ENCODE data around the gene CIT. TPM values are rescaled to one million over a fixed set of nuclear protein-coding genes. Genes with fewer than 3 reads are reported as not detected.

Gene CIT
- total and polyA plus RNA-seq, 2 donors (not counting 1 experiment from before 2014, with no cell fraction given), result 6.8 to 25.4 TPM

DNA sequence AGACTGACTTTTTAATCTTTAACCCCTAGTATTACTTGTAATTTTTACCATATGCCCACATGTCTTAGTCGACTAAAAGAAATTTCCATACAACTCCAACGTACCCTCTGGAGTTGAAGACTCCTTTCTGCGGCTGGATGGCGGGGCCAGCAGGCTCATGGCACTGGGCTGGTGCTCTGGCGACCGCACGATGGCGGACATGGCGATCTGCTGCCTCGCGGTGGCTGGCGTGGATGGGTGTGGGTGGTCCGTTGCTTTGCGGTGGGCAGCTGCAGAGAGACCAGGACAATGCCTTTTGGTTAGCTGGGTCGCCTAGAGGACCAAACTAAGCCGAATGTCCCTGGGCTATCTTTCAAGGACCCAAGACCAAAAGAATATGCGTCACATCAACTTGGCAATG is 159.0 kb downstream of the CIT start:
- no peak overlapping the region for H3K4me3 ChIP-seq (replicated peaks in 1 of 4; ENCODE audit: control extremely low read depth in 1 of 4, insufficient read depth in 1 of 4, low read depth in 3 of 4, low read length in 4 of 4)
- no peak overlapping the region for H3K27ac ChIP-seq (ENCODE audit: insufficient read depth, low read length)
- H3K36me3 ChIP-seq (ENCODE audit: control insufficient read depth, insufficient read depth, low read length), result peaks cover 7% of the 10 kb centered on the region
- H2AFZ ChIP-seq (ENCODE audit: low read length), result no peak overlapping the region
- H3K9ac ChIP-seq (ENCODE audit: insufficient read depth, low read length), result no peak overlapping the region
- no peaks in the 10 kb centered on the region for H3K27me3 ChIP-seq (ENCODE audit: control insufficient read depth, insufficient read depth, low read length)
- peaks cover 5% of the 10 kb centered on the region for H3K4me1 ChIP-seq (ENCODE audit: control insufficient read depth, extremely low read depth, insufficient read depth, low read length)
- no peak for DNase-seq (ENCODE audit: low read depth in 2 of 2)
- TF ChIP-seq, protein P1, sequence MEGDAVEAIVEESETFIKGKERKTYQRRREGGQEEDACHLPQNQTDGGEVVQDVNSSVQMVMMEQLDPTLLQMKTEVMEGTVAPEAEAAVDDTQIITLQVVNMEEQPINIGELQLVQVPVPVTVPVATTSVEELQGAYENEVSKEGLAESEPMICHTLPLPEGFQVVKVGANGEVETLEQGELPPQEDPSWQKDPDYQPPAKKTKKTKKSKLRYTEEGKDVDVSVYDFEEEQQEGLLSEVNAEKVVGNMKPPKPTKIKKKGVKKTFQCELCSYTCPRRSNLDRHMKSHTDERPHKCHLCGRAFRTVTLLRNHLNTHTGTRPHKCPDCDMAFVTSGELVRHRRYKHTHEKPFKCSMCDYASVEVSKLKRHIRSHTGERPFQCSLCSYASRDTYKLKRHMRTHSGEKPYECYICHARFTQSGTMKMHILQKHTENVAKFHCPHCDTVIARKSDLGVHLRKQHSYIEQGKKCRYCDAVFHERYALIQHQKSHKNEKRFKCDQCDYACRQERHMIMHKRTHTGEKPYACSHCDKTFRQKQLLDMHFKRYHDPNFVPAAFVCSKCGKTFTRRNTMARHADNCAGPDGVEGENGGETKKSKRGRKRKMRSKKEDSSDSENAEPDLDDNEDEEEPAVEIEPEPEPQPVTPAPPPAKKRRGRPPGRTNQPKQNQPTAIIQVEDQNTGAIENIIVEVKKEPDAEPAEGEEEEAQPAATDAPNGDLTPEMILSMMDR (conservative IDR thresholded peaks at IDR 0.05 in 1 of 2, IDR thresholded peaks at IDR 0.05 in 1 of 2; ENCODE audit: low read depth in 1 of 2, low read length in 2 of 2), result no peak
- no peak for TF ChIP-seq EZH2 (IDR thresholded peaks at IDR 0.05; ENCODE audit: low read length, missing control alignments)
- H4K20me1 ChIP-seq (ENCODE audit: control insufficient read depth, extremely low read depth, insufficient read depth, low read length), result no peaks in the 10 kb centered on the region
- no peaks in the 10 kb centered on the region for H3K79me2 ChIP-seq (ENCODE audit: control insufficient read depth, insufficient read depth, low read length)
- no peak overlapping the region for H3K4me2 ChIP-seq (ENCODE audit: extremely low read depth, insufficient read depth, low read length)
- H3K9me3 ChIP-seq (ENCODE audit: control insufficient read depth, insufficient read depth, low read depth, low read length), result no peaks in the 10 kb centered on the region

DNA sequence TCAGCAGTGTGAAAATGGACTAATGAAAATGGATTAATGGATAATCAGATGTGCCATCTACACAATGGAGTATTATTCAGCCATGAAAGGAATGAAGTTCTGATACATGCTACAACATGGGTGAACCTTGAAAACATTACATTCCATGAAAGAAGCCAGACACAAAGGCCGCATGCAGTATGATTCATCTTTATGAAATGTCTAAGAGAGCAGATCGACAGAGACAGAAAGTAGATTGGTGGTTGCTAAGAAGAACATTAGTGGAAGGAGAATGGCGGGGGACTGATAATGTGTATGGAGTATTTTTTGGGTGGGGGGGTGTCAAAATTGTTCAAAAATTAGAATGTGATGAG is 161.9 kb downstream of the CIT start:
- H3K4me2 ChIP-seq (ENCODE audit: extremely low read depth, insufficient read depth, low read length), result no peak overlapping the region
- H3K9me3 ChIP-seq (ENCODE audit: control insufficient read depth, insufficient read depth, low read depth, low read length), result no peaks in the 10 kb centered on the region
- H3K4me3 ChIP-seq (replicated peaks in 1 of 4; ENCODE audit: control extremely low read depth in 1 of 4, insufficient read depth in 1 of 4, low read depth in 3 of 4, low read length in 4 of 4), result no peak overlapping the region
- no peak overlapping the region for H3K27ac ChIP-seq (ENCODE audit: insufficient read depth, low read length)
- H2AFZ ChIP-seq (ENCODE audit: low read length), result no peak overlapping the region
- H3K79me2 ChIP-seq (ENCODE audit: control insufficient read depth, insufficient read depth, low read length), result no peaks in the 10 kb centered on the region
- peak; percentile 13 to 56 for DNase-seq (ENCODE audit: low read depth in 2 of 2)
- H3K27me3 ChIP-seq (ENCODE audit: control insufficient read depth, insufficient read depth, low read length), result no peaks in the 10 kb centered on the region
- H3K36me3 ChIP-seq (ENCODE audit: control insufficient read depth, insufficient read depth, low read length), result peaks cover 14% of the 10 kb centered on the region
- peaks cover 5% of the 10 kb centered on the region for H3K4me1 ChIP-seq (ENCODE audit: control insufficient read depth, extremely low read depth, insufficient read depth, low read length)
- no peak overlapping the region for H3K9ac ChIP-seq (ENCODE audit: insufficient read depth, low read length)
- TF ChIP-seq, protein P1 (conservative IDR thresholded peaks at IDR 0.05 in 1 of 2, IDR thresholded peaks at IDR 0.05 in 1 of 2; ENCODE audit: low read depth in 1 of 2, low read length in 2 of 2), result no peak
- TF ChIP-seq EZH2 (IDR thresholded peaks at IDR 0.05; ENCODE audit: low read length, missing control alignments), result no peak
- H4K20me1 ChIP-seq (ENCODE audit: control insufficient read depth, extremely low read depth, insufficient read depth, low read length), result no peaks in the 10 kb centered on the region

DNA sequence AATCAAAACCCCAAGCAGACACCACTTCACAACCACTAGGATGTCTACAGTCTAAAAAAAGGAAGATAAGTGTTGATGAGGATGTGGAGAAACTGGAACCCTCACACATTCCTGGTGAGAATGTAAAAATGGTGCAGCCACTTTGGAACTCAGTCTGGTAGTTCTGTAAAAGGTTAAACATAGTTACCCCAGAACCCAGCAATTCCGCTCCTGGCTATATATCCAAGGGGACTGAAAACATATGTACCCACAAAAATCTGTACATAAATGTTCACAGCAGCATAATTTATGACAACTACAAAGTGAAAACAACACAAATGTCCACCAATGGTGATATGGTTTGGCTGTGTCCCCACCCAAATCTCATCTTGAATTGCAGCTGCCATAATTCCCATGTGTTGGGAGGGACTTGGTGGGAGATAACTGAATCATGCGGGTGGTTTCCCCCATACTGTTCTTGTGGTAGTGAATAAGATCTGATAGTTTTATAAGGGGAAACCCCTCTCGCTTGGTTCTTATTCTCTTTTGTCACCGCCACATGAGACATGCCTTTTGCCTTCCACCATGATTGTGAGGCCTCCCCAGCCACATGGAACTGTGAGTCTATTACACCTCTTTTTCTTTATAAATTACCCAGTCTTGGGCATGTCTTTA is 162.4 kb downstream of the CIT start:
- Histone ChIP-seq H4K20me1 (ENCODE audit: control insufficient read depth, extremely low read depth, insufficient read depth, low read length) (no peaks in the 10 kb centered on the region), H2AFZ (ENCODE audit: low read length) (no peak overlapping the region), H3K27ac (ENCODE audit: insufficient read depth, low read length) (no peak overlapping the region), H3K79me2 (ENCODE audit: control insufficient read depth, insufficient read depth, low read length) (no peaks in the 10 kb centered on the region), H3K4me3 (replicated peaks in 1 of 4; ENCODE audit: control extremely low read depth in 1 of 4, insufficient read depth in 1 of 4, low read depth in 3 of 4, low read length in 4 of 4) (no peak overlapping the region), H3K9ac (ENCODE audit: insufficient read depth, low read length) (no peak overlapping the region), H3K4me1 (ENCODE audit: control insufficient read depth, extremely low read depth, insufficient read depth, low read length) (peaks cover 5% of the 10 kb centered on the region), H3K4me2 (ENCODE audit: extremely low read depth, insufficient read depth, low read length) (no peak overlapping the region), H3K27me3 (ENCODE audit: control insufficient read depth, insufficient read depth, low read length) (no peaks in the 10 kb centered on the region), H3K36me3 (ENCODE audit: control insufficient read depth, insufficient read depth, low read length) (peaks cover 18% of the 10 kb centered on the region), H3K9me3 (ENCODE audit: control insufficient read depth, insufficient read depth, low read depth, low read length) (no peaks in the 10 kb centered on the region)
- no peak for DNase-seq (ENCODE audit: low read depth in 2 of 2)
- no peak for TF ChIP-seq EZH2 (IDR thresholded peaks at IDR 0.05; ENCODE audit: low read length, missing control alignments)
- TF ChIP-seq, protein P1 (conservative IDR thresholded peaks at IDR 0.05 in 1 of 2, IDR thresholded peaks at IDR 0.05 in 1 of 2; ENCODE audit: low read depth in 1 of 2, low read length in 2 of 2), result no peak

All from fibroblast of lung (primary cell).